Right renal cortex interstitium (tissue), 3 donors: ENCODE measurements around the gene REXO5. TPM values are rescaled to one million over a fixed set of nuclear protein-coding genes. Genes with fewer than 3 reads are reported as not detected.

Source experiments
- polyA plus RNA-seq, 3 donors: library from polyadenylated mRNA; unstranded; fragments of 120-200 nt; gene quantifications; one replicate each; pipeline ENCODE4 v1.2.1, GENCODE V29; 2013; ENCODE audit not compliant: insufficient read length in 3 of 3

Gene REXO5
- polyA plus RNA-seq, 3 donors: 4.9 to 7.4 (median 7.0) TPM

Other genes starting within 250 kb of the REXO5 start
- gene ACSM2B, start 230.2 kb upstream of the REXO5 start, polyA plus RNA-seq: 10 to 100 TPM; 58.6 to 76.2 (median 58.9) TPM
- 1 to 10 TPM in 2 of 3 donors, under 1 TPM in 1; 0.96 to 3.4 (median 1.0) TPM for gene ACSM1, start 108.8 kb upstream of the REXO5 start, polyA plus RNA-seq
- gene THUMPD1, start 64.7 kb upstream of the REXO5 start, polyA plus RNA-seq: 10 to 100 TPM; 75.4 to 86.6 (median 76.2) TPM
- gene ACSM3, start 42.5 kb upstream of the REXO5 start, polyA plus RNA-seq: 100 to 1,000 TPM; 115 to 128 (median 125) TPM
- gene ERI2, start 55 bp upstream of the REXO5 start, polyA plus RNA-seq: 10 to 100 TPM; 30.1 to 35.2 (median 35.0) TPM
- 1 to 10 TPM; 9.0 to 9.6 (median 9.3) TPM for gene DCUN1D3, start 93.8 kb downstream of the REXO5 start, polyA plus RNA-seq
- 10 to 100 TPM; 49.8 to 50.6 (median 50.0) TPM for gene LYRM1, start 94.2 kb downstream of the REXO5 start, polyA plus RNA-seq